ENCODE data around the gene MAGI2. TPM values are rescaled to one million over a fixed set of nuclear protein-coding genes. Genes with fewer than 3 reads are reported as not detected.

Gene MAGI2
- polyA plus RNA-seq, 1 experiment: 0.81 TPM

- no peak for DNase-seq (ENCODE audit: low read depth)
- no peaks in the 10 kb centered on the region for H3K27me3 ChIP-seq (ENCODE audit: control insufficient read depth, insufficient read depth, low read length)
- H3K36me3 ChIP-seq (ENCODE audit: control insufficient read depth, insufficient read depth, low read length): no peaks in the 10 kb centered on the region
- CTCF ChIA-PET: no interaction called here
- TF ChIP-seq CTCF (IDR thresholded peaks at IDR 0.05; ENCODE audit: insufficient read depth, low read depth, low read length): no peak
- H3K4me3 ChIP-seq (ENCODE audit: low read depth, low read length): no peak overlapping the region
- POLR2A ChIA-PET: no interaction called here
Observed at GRCh38 chr7:79257959-79258358, 195.5 kb downstream of the MAGI2 start.

DNA sequence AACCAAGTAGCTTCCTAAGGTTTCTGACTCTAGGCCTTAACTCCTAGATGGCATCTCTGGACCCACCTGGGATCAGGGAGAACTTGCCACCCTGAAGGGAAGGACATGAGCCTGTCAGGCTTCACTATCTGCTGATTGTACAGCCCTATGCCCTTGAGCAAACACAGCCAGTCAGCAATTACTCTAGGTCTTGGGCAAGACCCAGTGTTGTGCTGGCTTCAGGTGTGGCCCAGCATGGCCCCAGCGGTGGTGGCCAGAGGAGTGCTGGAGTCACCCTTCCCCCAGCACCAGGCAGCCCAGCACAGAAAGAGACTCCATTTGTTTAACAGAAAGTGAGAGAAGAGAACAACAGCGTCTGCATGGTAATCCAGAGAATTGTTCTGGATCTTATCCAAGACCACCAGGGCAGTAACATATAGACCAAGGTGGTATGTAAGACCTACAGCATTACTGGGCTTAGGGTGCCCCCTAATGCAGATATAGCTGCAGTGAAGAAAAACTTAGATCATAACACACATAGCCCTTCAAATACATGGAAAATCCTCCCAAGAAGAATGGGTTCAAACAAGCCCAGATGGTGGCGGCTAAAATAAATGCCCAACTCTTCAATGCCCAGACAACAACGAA lies 207.7 kb downstream of the MAGI2 start:
- POLR2A ChIA-PET: no interaction called here
- Histone ChIP-seq H3K4me3 (ENCODE audit: low read depth, low read length) (no peak overlapping the region), H3K36me3 (ENCODE audit: control insufficient read depth, insufficient read depth, low read length) (no peaks in the 10 kb centered on the region), H3K27me3 (ENCODE audit: control insufficient read depth, insufficient read depth, low read length) (no peaks in the 10 kb centered on the region)
- CTCF ChIA-PET: interaction anchor here (0.6 kb wide), 1 partner anchor 1486 kb away, joined by 3 read pairs; no protein-coding TSS in a partner anchor
- TF ChIP-seq CTCF (IDR thresholded peaks at IDR 0.05; ENCODE audit: insufficient read depth, low read depth, low read length): no peak
- no peak for DNase-seq (ENCODE audit: low read depth)

DNA sequence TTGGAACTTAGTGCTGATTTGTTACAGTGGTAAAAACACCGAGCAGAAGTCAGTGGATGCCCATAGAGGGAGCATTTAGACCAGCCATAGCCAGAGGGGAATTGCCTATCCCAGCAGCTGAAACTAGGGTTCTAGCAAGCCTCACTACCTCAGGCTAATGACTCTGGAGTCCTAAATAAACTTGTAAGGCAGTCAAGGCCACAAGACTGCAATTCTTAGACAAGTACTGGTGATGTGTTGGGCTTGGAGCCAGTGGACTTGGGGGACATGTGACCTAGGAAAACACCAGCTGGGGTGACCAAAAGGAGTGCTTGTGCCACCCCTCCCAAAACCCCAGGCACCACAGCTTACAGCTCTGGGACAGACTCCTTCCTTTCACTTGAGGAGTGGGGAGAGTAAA lies 209.0 kb downstream of the MAGI2 start:
- DNase-seq (ENCODE audit: low read depth): no peak
- Histone ChIP-seq H3K36me3 (ENCODE audit: control insufficient read depth, insufficient read depth, low read length) (no peaks in the 10 kb centered on the region), H3K27me3 (ENCODE audit: control insufficient read depth, insufficient read depth, low read length) (no peaks in the 10 kb centered on the region), H3K4me3 (ENCODE audit: low read depth, low read length) (no peak overlapping the region)
- CTCF ChIA-PET: interaction anchor here (0.5 kb wide), 1 partner anchor 240 kb away, joined by 3 read pairs; no protein-coding TSS in a partner anchor
- POLR2A ChIA-PET: no interaction called here
- no peak for TF ChIP-seq CTCF (IDR thresholded peaks at IDR 0.05; ENCODE audit: insufficient read depth, low read depth, low read length)

GRCh38 chr7:79241288-79242060 lies 212.0 kb downstream of the MAGI2 start:
- no peak overlapping the region for H3K4me3 ChIP-seq (ENCODE audit: low read depth, low read length)
- no peak for TF ChIP-seq CTCF (IDR thresholded peaks at IDR 0.05; ENCODE audit: insufficient read depth, low read depth, low read length)
- ChIA-PET CTCF (interaction anchor here (0.5 kb wide), 2 partner anchors 30 to 149 kb away, joined by 3 to 4 read pairs; no protein-coding TSS in a partner anchor), POLR2A (no interaction called here)
- no peaks in the 10 kb centered on the region for H3K36me3 ChIP-seq (ENCODE audit: control insufficient read depth, insufficient read depth, low read length)
- DNase-seq (ENCODE audit: low read depth): peak; percentile 71
- H3K27me3 ChIP-seq (ENCODE audit: control insufficient read depth, insufficient read depth, low read length): no peaks in the 10 kb centered on the region

DNA sequence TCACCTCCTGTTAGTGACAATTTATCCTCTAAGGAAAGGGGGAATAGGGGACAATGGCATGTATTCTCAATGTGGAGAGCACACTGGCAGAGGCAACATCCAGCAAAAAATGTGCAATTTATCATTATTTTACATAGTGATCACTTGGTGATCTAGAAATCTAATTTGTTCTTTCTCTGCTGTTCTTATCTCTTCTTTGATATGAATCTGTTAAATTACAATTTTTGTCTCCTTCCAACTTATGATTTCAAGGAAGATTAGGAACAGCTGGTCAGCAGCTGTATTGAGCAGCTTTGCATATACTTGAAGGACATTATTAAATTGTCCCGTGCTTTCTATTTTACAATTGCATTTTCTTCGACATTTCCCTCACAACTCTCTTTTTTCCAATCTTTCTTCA lies 213.1 kb downstream of the MAGI2 start:
- Histone ChIP-seq H3K36me3 (ENCODE audit: control insufficient read depth, insufficient read depth, low read length) (no peaks in the 10 kb centered on the region), H3K4me3 (ENCODE audit: low read depth, low read length) (no peak overlapping the region), H3K27me3 (ENCODE audit: control insufficient read depth, insufficient read depth, low read length) (no peaks in the 10 kb centered on the region)
- no peak for DNase-seq (ENCODE audit: low read depth)
- ChIA-PET CTCF (interaction anchor here (1.0 kb wide), 1 partner anchor 12 kb away, joined by 3 read pairs; no protein-coding TSS in a partner anchor), POLR2A (no interaction called here)
- no peak for TF ChIP-seq CTCF (IDR thresholded peaks at IDR 0.05; ENCODE audit: insufficient read depth, low read depth, low read length)

All from BJ (cell line).